Sigmoid colon (tissue), 4 donors: ENCODE measurements around the gene RPL10A.

Experiments used
- CTCF ChIP-seq, 4 experiments: fragments of 450-650 bp in 3 of 4; fragments of 200-600 bp in 1 of 4; IDR thresholded peaks; one replicate each; pipeline ENCODE4 v1.5.1; 2016 to 2019; ENCODE audit warnings: antibody characterized with exemption in 4 of 4, mild to moderate bottlenecking in 3 of 4, moderate library complexity in 2 of 4
- EP300 ChIP-seq, 4 donors: sonication (generic); formaldehyde crosslinking; IDR thresholded peaks; one replicate each; pipeline ENCODE4 v1.6.1; 2017; ENCODE audit warnings: antibody characterized with exemption in 4 of 4
- POLR2A ChIP-seq, 2 donors: fragments of 450-650 bp; IDR thresholded peaks; one replicate each; pipeline ENCODE4 v1.6.1; 2016; ENCODE audit warnings: antibody characterized with exemption in 2 of 2, mild to moderate bottlenecking in 2 of 2, moderate library complexity in 2 of 2

GRCh38 chr6:35478259-35478658 lies 10.1 kb downstream of the RPL10A start:
- no peak for TF ChIP-seq CTCF (IDR thresholded peaks at IDR 0.05)
- no peak for TF ChIP-seq EP300 (IDR thresholded peaks at IDR 0.05)
- no peak for TF ChIP-seq POLR2A (IDR thresholded peaks at IDR 0.05)
